ENCODE data around the gene FXR2.

FXR2 gene

DNA sequence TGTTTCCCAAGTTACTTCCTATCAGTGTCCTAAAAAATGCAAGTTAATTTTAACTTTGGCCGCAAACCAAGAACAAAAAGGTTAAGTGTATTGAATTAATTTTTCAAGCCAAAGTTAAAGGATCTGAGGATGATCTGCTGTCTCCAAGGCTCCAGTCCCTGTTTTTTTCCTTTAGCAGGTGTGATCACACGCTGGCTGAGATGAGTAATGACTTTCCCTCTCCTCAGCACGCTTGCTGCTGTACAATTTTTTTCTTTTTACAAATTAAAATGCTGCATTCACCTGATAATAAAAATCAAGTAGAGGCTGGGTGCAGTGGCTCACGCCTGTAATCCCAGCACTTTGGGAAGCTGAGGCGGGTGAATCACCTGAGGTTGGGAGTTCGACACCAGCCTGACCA lies 69.8 kb downstream of the FXR2 start:
- no peak for DNase-seq

Measured in cerebellar nuclear complex (tissue), 1 donor.